OCI-LY3 (cell line): Measurements from ENCODE around the gene ZNF425.

Experiments
- H2AFZ ChIP-seq: fragments of 200-600, 300-600 bp; shearing (Covaris generic); 2 replicates; pipeline ENCODE4 v1.6.0; 2014; ENCODE audit warnings: antibody characterized with exemption, low read depth, low read length
- H3K27ac ChIP-seq: fragments of 200-600, 300-600 bp; sonication (generic); 2 replicates; pipeline ENCODE4 v1.5.1; 2014; ENCODE audit warnings: mild to moderate bottlenecking, low read length, moderate library complexity, mixed read lengths
- H3K27me3 ChIP-seq: fragments of 200-600, 300-600 bp; sonication (generic); 2 replicates; pipeline ENCODE4 v1.6.1; 2014; ENCODE audit warnings: low read depth, low read length, mixed read lengths
- H3K36me3 ChIP-seq: fragments of 200-600, 300-600 bp; sonication (generic); replicated peaks from 2 replicates; pipeline ENCODE3; 2014; ENCODE audit warnings: low read depth, low read length, mixed read lengths
- H3K4me1 ChIP-seq: fragments of 300-600, 200-600 bp; sonication (generic); 2 replicates; pipeline ENCODE4 v1.6.1; 2014; ENCODE audit warnings: low read length, mixed read lengths
- H3K4me2 ChIP-seq: fragments of 200-600, 300-600 bp; sonication (generic); 2 replicates; pipeline ENCODE4 v1.6.1; 2014; ENCODE audit warnings: low read length, mixed read lengths
- H3K4me3 ChIP-seq: fragments of 300-600, 200-600 bp; sonication (generic); 2 replicates; pipeline ENCODE4 v1.5.1; 2014; ENCODE audit warnings: antibody characterized with exemption, mild to moderate bottlenecking, low read length, moderate library complexity
- H3K79me2 ChIP-seq: fragments of 300-600, 200-600 bp; shearing (Covaris generic); 2 replicates; pipeline ENCODE4 v1.6.1; 2014; ENCODE audit warnings: mild to moderate bottlenecking, low read length, mixed read lengths
- H3K9ac ChIP-seq: fragments of 300-600, 200-600 bp; shearing (Covaris generic); 2 replicates; pipeline ENCODE4 v1.6.0; 2014; ENCODE audit warnings: mild to moderate bottlenecking, low read length, moderate library complexity
- H3K9me3 ChIP-seq: fragments of 200-600, 300-600 bp; shearing (Covaris generic); 2 replicates; pipeline ENCODE4 v1.6.1; 2014; ENCODE audit warnings: low read length, mixed read lengths; ENCODE audit not compliant: insufficient read depth
- H4K20me1 ChIP-seq: fragments of 200-600, 300-600 bp; sonication (generic); 2 replicates; pipeline ENCODE4 v1.6.1; 2016; ENCODE audit warnings: low read length, mixed read lengths; ENCODE audit not compliant: insufficient read depth
- EZH2phosphoT487 ChIP-seq: fragments of 200-600 bp; shearing (Covaris generic); IDR thresholded peaks from 2 replicates; pipeline ENCODE4 v1.6.1; 2018; ENCODE audit warnings: antibody characterized with exemption, mixed run types, low read depth
- TF ChIP-seq, protein P1 (sequence below): fragments of 200-600, 300-600 bp; sonication (generic); IDR thresholded peaks from 2 replicates; pipeline ENCODE4 v1.5.1; 2014; ENCODE audit warnings: antibody characterized with exemption, low read length, low read depth

ZNF425 gene, protein sequence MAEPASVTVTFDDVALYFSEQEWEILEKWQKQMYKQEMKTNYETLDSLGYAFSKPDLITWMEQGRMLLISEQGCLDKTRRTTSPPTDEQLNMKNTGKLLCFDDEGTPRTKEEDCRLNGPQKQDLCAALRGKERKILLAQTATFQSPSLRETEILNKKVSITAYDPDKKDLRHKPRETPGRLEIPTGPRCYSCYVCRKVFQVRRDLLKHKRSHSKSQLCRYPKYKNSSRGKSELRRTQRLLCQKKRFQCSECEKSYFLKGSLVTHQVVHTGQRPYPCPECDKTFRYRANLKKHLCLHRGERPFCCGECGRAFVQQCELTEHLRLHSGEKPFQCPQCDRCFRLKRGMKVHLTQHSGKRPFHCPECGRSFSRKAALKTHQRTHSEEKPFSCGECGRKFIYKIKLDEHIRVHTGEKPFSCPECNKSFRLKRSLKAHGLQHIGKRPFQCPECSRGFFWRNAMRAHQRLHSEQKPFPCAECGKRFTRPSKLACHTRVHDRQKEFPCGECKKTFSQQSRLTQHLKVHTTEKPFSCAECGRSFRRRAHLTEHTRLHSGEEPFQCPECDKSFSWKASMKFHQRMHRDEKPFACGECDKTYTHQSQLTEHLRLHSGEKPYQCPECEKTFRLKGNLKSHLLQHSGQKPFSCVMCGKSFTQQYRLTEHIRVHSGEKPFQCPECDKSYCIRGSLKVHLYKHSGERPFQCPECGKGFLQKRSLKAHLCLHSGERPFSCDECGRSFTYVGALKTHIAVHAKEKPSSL

DNA sequence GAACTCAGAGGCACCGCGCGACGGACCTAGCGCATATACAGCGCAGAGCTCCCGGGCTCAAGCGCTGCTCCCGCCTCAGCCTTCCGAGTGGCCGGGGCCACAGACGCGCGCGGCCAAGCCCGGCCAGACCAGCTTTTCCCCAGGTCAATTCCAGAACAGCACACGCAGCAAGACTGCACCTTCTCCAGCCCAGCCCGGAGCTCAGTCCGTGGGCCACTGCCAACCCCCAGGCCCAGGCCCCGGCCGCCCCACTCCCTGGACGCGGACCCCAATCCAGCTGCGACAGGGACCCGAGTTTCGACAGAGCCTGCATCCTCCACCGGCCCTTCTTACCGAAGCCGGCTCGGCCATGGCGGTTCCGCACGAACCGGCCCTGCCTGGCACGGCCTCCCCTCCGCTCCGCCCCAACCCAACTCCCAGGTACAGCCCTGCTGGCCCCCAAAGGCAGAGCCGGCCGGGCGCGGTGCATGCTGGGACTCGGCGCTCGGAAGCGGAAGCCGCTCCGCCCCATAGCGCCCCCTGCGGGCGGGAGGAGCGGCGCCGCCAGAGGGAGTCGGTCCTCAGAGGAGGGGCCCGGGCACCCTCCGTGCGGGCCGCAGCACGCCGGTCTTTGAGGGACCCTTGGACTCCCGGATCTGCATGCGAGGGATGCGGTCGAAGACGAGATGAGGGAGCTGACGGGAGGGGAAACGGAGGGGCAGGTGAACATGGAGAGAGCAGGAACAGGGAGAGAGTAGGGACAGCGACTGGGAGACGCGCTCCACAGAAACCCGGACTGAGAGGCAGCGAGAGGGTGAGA lies at the start of gene ZNF425:
Gene ZNF425, minus strand, starts transcription at position 462 of the 799 bp plus-strand sequence. Its CDS starts 111 bp downstream, at position 351.
- TF ChIP-seq, protein P1, sequence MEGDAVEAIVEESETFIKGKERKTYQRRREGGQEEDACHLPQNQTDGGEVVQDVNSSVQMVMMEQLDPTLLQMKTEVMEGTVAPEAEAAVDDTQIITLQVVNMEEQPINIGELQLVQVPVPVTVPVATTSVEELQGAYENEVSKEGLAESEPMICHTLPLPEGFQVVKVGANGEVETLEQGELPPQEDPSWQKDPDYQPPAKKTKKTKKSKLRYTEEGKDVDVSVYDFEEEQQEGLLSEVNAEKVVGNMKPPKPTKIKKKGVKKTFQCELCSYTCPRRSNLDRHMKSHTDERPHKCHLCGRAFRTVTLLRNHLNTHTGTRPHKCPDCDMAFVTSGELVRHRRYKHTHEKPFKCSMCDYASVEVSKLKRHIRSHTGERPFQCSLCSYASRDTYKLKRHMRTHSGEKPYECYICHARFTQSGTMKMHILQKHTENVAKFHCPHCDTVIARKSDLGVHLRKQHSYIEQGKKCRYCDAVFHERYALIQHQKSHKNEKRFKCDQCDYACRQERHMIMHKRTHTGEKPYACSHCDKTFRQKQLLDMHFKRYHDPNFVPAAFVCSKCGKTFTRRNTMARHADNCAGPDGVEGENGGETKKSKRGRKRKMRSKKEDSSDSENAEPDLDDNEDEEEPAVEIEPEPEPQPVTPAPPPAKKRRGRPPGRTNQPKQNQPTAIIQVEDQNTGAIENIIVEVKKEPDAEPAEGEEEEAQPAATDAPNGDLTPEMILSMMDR: peak; percentile 81
- no peak for TF ChIP-seq EZH2phosphoT487
- H3K36me3 ChIP-seq: peaks cover 18% of the 10 kb centered on the region
- peak within 1 kb of the TSS; percentile 43; the same call in 1 of the 2 replicates for H2AFZ ChIP-seq
- H3K27me3 ChIP-seq: no peaks in the 10 kb centered on the region
- H3K4me1 ChIP-seq: peaks cover 11% of the 10 kb centered on the region
- 0 out of 2 replicates have a peak, but pooled peaks cover 2% of the 10 kb centered on the region for H4K20me1 ChIP-seq
- H3K79me2 ChIP-seq: peaks cover 39% of the 10 kb centered on the region
- H3K4me2 ChIP-seq: peak within 1 kb of the TSS; percentile 99
- peak within 1 kb of the TSS; percentile 95 for H3K9ac ChIP-seq
- peak within 1 kb of the TSS; percentile 88 for H3K4me3 ChIP-seq
- peaks cover 10% of the 10 kb centered on the region for H3K9me3 ChIP-seq
- H3K27ac ChIP-seq: peak within 1 kb of the TSS; percentile 77

DNA sequence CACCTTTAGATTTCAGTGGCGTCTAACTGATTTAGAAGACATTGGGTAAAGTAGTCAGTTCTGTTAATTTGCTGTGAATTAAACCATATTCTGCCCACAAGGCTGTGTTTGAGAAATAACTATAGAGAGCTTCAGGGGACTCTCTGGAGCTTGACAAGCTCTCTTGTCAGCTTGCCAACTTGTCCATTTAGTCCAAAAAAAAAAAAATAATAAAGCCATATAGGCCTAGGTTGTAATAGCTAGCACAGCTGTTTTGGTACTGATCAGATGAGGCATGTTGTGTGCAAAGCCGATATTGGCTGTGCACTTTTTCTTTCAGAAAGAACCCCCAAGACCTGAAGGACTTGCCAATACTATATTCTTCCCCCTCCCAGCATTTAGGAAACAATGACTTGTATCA lies 49.0 kb upstream of the ZNF425 start:
- peaks cover 40% of the 10 kb centered on the region for H3K36me3 ChIP-seq

DNA sequence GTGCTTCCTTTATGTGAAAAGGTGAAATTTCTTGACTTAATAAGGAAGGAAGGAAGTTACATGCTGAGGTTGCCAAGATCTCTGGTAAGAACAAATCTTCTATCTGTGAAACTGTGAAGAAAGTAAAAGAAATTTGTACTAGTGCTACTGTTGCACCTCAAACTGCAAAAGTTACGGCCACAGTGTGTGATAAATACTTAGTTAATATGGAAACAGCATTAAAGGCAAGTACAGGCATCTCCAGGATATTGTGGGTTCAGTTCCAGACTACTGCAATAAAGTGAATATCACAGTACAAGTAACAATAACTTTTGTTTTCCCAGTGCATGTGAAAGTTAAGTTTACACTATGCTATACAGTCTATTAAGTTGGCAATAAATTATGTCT lies 46.4 kb upstream of the ZNF425 start:
- Histone ChIP-seq H3K4me3 (no peak overlapping the region), H3K79me2 (no peaks in the 10 kb centered on the region), H4K20me1 (no peaks in the 10 kb centered on the region), H3K36me3 (peaks cover 33% of the 10 kb centered on the region), H3K27me3 (no peaks in the 10 kb centered on the region), H3K9ac (no peak overlapping the region), H3K27ac (no peak overlapping the region), H2AFZ (no peak overlapping the region), H3K4me1 (no peaks in the 10 kb centered on the region), H3K4me2 (no peak overlapping the region), H3K9me3 (no peaks in the 10 kb centered on the region)
- no peak for TF ChIP-seq EZH2phosphoT487
- TF ChIP-seq, protein P1: no peak

More for the DNA sequence above, 49.0 kb upstream of the ZNF425 start:
- H3K9me3 ChIP-seq: no peaks in the 10 kb centered on the region
- H3K27ac ChIP-seq: no peak overlapping the region
- no peaks in the 10 kb centered on the region for H4K20me1 ChIP-seq
- TF ChIP-seq, protein P1: no peak
- TF ChIP-seq EZH2phosphoT487: no peak
- H3K4me1 ChIP-seq: no peaks in the 10 kb centered on the region
- no peak overlapping the region for H2AFZ ChIP-seq
- H3K4me3 ChIP-seq: no peak overlapping the region
- H3K4me2 ChIP-seq: no peak overlapping the region
- H3K27me3 ChIP-seq: no peaks in the 10 kb centered on the region
- H3K9ac ChIP-seq: no peak overlapping the region
- no peaks in the 10 kb centered on the region for H3K79me2 ChIP-seq
